Activated T-cell treated with anti-CD3 and anti-CD28 coated beads, Interleukin-2, amount 50 U/mL, for 1 hour (primary cell): ENCODE measurements around the gene PIF1.

ENCODE experiments used
- DNase-seq: peaks from one replicate; pipeline ENCODE4 v3.0.0-alpha.2; 2020

Gene PIF1

DNA sequence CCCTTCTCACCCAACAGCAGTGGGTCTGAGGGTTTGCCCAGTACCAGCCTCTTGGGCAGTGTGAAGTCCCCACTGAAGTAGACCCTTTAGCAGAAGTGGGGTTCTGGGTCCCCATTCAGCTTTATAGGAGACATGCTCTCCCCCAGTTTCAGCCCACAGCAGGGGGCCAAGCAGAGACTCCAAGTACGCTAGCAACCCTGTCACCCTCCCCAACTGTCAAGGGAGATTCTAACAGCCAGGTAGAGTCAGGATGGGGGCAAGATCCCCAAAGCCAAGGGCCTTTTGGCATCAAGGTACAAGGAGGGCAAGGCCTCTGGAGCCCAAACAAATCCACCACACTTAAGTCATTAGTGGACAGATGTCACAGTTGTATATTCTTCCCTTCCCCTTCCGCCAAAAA lies 51.8 kb downstream of the PIF1 start:
- no peak for DNase-seq

DNA sequence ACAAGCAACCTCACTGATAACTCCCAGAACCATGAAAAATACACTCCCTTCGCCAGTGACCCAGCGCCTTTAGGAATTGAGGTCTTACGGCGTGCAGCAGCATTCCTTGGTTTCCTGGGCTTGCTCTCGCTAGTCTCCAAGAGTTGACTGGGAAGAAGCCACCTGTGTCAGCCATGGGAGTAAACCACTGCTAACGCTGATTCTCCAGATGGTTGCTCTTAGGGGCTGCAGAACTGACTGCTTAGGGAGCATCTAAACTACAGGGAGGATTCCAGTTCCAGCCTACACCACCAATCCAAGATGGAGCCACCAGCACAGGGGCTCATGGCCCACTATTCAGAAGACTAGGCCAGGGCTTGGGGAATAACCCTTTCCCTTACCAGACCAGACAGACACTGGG lies 52.5 kb downstream of the PIF1 start:
- DNase-seq: no peak

DNA sequence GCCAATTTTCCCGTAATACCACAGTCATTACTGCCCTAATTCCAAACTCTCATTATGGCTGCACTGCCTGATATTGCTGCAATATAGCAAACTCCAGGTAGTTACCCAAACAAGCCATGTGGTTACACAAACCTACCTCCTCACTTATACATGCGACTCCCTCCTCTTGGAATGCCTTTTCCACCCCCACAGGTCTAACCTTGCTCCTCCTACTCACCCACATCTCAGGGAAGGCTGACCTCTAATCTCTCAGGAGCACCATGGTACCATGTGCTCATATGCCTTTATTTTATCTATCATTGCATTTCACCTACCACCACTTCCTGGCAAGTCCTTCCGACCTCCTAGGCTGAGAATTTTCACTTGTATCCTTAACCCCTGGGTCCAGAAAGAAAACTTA lies 53.0 kb downstream of the PIF1 start:
- no peak for DNase-seq

DNA sequence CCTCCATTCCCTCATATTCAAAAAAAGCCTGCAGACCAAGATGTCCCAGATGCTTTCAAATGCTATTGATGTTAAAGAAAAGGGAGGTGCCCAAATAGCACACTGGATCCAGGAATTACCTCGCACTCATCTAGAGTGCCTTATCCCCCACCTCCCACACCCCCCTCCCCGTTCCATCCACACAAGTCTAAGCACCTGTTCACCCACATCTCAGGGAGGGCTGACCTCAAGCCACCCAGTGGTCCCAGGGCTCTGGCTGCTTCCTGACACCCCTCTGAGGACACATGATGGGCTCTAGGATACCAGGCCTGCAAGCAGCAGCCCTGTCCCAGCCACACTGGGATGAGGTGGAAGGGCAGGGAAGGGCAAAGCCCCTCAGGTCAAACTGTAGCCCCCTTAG lies 54.8 kb downstream of the PIF1 start:
- DNase-seq: no peak

DNA sequence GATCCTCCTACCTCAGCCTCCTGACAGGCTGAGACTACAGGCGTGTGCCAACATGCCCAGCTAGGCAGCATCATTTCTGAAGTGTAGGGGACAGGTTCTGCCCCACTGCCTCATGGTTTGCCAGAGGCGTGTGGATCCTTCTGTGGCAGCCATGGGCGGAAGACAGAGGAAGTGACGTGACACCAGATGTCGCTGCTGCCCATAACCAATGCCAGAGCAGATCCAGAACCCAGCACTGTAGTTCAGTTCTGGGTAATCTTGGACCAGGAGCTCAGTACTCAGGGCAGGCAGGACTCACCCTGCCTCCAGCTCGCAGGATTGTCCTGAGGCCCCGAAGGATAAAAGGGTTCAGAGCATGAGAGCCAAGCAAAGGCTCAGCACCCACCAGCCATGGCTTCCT lies 58.2 kb downstream of the PIF1 start:
- peak; percentile 24 for DNase-seq

DNA sequence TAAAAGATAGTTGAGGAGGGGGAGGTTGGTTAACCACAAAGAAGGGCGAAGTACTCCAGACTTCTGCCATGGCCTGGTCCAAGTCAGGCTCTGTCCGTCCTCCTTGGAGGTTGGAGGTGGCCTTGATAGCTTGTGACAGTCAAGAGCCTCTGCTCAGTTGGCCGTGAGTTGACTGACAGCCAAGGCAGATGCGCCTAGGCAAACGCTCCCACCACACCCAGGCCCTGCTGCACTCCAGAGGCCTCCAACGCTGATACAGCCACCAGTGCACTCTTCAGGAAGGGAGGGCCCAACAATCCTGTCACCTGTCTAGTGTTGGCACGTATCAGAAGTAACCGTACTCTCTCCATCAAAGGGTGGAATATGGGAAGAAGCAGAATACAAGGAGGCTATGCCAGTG lies 59.4 kb downstream of the PIF1 start:
- no peak for DNase-seq
